ENCODE data around the gene DCDC2C.

- TF ChIP-seq CTCF (conservative IDR thresholded peaks at IDR 0.05; ENCODE audit: low read depth in 2 of 2) (no peak), POLR2AphosphoS5 (IDR thresholded peaks at IDR 0.05; ENCODE audit: low read depth) (no peak), ETS1 (IDR thresholded peaks at IDR 0.05) (no peak), JUNB (IDR thresholded peaks at IDR 0.05; ENCODE audit: unreplicated experiment) (no peak)
These were observed 46.3 kb upstream of the DCDC2C start for GRCh38 chr2:3656762-3657721.

Measured in GM23338 (cell line).